ENCODE results near the gene CISD2.

DNA sequence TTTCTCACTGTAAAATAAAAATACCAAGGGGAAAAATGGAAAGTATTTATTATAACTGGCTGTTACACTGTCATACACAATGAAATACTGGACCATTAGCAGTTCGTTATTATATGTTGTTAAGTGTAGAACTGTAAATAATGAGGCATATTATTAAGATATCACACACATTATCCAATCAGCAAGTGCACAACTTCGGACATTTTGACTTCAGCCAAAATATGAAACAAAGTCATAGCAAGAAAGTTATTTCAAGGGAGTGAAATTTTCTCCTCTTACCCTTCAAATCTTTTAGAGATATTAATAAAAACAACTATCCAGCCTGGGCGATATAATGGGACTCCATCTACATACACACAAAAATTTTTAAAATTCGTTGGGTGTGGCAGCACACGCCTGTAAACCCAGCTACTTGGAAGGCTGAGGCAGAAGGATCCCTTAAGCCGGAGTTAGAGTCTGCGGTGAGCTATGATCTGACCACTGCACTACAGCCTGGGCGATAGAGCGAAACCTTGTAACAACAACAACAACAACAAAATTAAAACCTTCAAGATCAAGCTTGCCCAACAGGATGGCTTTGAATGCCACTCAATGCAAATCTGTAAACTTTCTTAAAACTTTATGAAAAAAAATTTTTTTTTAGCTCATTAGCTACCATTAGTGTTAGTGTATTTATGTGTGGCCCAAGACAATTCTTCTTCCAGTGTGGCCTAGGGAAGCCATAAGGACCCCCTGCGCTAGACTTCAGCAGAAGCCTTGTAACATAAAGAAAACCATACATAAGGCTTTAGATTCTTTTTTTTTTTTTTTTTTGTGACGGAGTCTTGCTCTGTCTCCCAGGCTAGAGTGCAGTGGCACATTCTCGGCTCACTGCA lies 1.3 kb upstream of the CISD2 start:
- TF ChIP-seq, protein P1, sequence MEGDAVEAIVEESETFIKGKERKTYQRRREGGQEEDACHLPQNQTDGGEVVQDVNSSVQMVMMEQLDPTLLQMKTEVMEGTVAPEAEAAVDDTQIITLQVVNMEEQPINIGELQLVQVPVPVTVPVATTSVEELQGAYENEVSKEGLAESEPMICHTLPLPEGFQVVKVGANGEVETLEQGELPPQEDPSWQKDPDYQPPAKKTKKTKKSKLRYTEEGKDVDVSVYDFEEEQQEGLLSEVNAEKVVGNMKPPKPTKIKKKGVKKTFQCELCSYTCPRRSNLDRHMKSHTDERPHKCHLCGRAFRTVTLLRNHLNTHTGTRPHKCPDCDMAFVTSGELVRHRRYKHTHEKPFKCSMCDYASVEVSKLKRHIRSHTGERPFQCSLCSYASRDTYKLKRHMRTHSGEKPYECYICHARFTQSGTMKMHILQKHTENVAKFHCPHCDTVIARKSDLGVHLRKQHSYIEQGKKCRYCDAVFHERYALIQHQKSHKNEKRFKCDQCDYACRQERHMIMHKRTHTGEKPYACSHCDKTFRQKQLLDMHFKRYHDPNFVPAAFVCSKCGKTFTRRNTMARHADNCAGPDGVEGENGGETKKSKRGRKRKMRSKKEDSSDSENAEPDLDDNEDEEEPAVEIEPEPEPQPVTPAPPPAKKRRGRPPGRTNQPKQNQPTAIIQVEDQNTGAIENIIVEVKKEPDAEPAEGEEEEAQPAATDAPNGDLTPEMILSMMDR (conservative IDR thresholded peaks at IDR 0.05): no peak
- TF ChIP-seq ZFX (IDR thresholded peaks at IDR 0.05): no peak
